ENCODE results near the gene PLCB4. TPM values are rescaled to one million over a fixed set of nuclear protein-coding genes. Genes with fewer than 3 reads are reported as not detected.

PLCB4 gene
- total RNA-seq, 4 donors from 2014 or later: 3.5 to 30.5 (median 17.5) TPM

DNA sequence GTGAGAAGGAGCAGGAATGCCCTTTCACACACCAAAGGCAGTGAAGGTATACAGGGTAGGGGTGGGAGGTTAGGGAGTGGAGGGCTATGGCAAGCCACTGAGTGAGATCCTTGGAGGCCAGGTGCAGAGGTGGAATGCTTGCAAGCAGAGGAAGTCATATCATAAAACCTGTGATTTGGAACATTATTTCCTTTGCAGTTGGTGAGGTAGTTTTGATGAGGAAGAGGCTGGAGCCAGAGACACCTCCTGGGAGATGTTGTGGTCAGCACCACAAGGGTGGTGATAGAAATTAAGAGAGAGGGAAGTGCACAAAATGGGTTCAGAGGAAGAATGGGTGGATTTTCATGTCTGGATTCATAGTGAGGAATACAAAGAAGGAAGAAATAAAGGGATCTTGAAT lies 73.0 kb downstream of the PLCB4 start:
- Histone ChIP-seq H3K36me3 (no peaks in the 10 kb centered on the region), H3K27me3 (no peaks in the 10 kb centered on the region), H3K9me3 (peaks cover 0 to 3% (median 0%) of the 10 kb centered on the region in 4 donors), H3K4me1 (no peaks in the 10 kb centered on the region), H3K4me3 (no peak overlapping the region), H3K27ac (no peak overlapping the region)
- DNase-seq: no peak
- TF ChIP-seq CTCF (IDR thresholded peaks at IDR 0.05): no peak
- no peak for TF ChIP-seq POLR2A (IDR thresholded peaks at IDR 0.05)

DNA sequence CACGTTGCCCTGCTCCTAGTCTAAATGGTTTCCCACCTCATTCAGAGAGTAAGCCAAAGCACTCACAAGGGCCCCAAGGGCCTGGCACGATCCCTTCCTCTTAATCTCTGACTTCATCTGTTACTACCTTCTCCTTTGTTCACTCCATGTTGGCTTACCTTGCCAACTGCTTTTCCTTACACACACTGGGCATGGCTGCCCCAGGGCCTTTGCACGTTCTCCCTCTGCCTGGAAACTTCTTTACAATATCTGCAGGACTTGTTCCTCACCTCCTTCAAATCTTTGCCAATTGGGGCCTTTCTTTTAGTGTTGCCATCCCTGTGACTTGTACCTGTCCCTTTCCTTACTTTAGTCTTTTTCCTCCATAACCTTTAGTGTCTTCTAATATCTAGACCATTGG lies 73.9 kb downstream of the PLCB4 start:
- H3K36me3 ChIP-seq: no peaks in the 10 kb centered on the region
- H3K9me3 ChIP-seq: peaks cover 0 to 3% (median 0%) of the 10 kb centered on the region in 4 donors
- no peaks in the 10 kb centered on the region for H3K27me3 ChIP-seq
- DNase-seq: no peak
- no peak overlapping the region for H3K27ac ChIP-seq
- H3K4me3 ChIP-seq: no peak overlapping the region
- no peak for TF ChIP-seq CTCF (IDR thresholded peaks at IDR 0.05)
- no peak for TF ChIP-seq POLR2A (IDR thresholded peaks at IDR 0.05)
- H3K4me1 ChIP-seq: no peaks in the 10 kb centered on the region

DNA sequence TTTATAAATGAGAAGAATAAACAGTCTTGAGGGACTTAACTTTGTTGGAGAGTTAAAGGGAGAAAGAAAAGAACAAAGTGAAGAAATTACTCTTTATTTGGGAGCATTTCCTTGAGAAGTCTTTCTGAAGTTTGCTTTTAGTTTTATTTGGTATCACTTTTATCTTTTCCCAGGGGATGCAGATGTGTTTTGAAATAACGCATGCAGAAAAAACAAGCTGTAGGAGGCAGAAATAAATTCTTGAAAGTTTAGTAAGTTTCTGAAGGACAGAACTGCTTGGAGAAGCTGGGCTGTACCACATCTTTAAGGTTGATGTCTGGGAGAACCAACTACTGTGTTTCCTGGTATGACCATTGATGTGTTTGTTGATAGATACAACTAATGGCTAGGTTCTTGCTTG lies 75.0 kb downstream of the PLCB4 start:
- Histone ChIP-seq H3K27me3 (no peaks in the 10 kb centered on the region), H3K36me3 (no peaks in the 10 kb centered on the region), H3K27ac (no peak overlapping the region), H3K4me1 (no peaks in the 10 kb centered on the region), H3K4me3 (no peak overlapping the region), H3K9me3 (no peaks in the 10 kb centered on the region)
- no peak for DNase-seq
- TF ChIP-seq POLR2A (IDR thresholded peaks at IDR 0.05) (no peak), CTCF (IDR thresholded peaks at IDR 0.05) (no peak)

DNA sequence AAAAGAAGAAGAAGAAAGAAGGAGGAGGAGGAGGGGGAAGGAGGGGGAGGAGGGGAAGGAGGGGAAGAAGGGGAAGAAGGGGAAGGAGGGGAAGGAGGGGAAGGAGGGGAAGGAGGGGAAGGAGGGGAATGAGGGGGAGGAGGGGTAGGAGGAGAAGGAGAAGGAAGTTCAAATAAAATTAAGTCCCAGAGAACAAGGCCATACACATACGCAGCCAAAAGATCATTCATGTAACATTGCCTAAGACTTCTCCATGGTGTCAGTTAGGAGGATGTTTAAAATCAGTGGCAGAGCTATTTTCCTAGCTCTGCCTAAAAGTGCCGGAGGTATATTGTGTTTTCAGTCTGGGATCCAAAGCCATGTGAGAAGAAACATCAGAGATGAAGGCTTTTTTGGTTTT lies 75.8 kb downstream of the PLCB4 start:
- Histone ChIP-seq H3K27me3 (no peaks in the 10 kb centered on the region), H3K9me3 (no peaks in the 10 kb centered on the region), H3K4me1 (no peaks in the 10 kb centered on the region), H3K27ac (no peak overlapping the region), H3K36me3 (no peaks in the 10 kb centered on the region), H3K4me3 (no peak overlapping the region)
- DNase-seq: no peak
- TF ChIP-seq CTCF (IDR thresholded peaks at IDR 0.05): no peak
- no peak for TF ChIP-seq POLR2A (IDR thresholded peaks at IDR 0.05)

GRCh38 chr20:9145142-9145541 lies 76.3 kb downstream of the PLCB4 start:
- Histone ChIP-seq H3K27ac (no peak overlapping the region), H3K36me3 (no peaks in the 10 kb centered on the region), H3K4me3 (no peak overlapping the region), H3K27me3 (no peaks in the 10 kb centered on the region), H3K9me3 (no peaks in the 10 kb centered on the region), H3K4me1 (no peaks in the 10 kb centered on the region)
- no peak for TF ChIP-seq POLR2A (IDR thresholded peaks at IDR 0.05)
- TF ChIP-seq CTCF (IDR thresholded peaks at IDR 0.05): no peak
- no peak for DNase-seq

- no peak for DNase-seq
- no peaks in the 10 kb centered on the region for H3K9me3 ChIP-seq
- no peaks in the 10 kb centered on the region for H3K27me3 ChIP-seq
- TF ChIP-seq CTCF (IDR thresholded peaks at IDR 0.05) (no peak), POLR2A (IDR thresholded peaks at IDR 0.05) (no peak)
- H3K4me1 ChIP-seq: no peaks in the 10 kb centered on the region
- no peaks in the 10 kb centered on the region for H3K36me3 ChIP-seq
- H3K27ac ChIP-seq: no peak overlapping the region
- H3K4me3 ChIP-seq: no peak overlapping the region
These were observed 77.8 kb downstream of the PLCB4 start for GRCh38 chr20:9146649-9147048.
